H1 (cell line): ENCODE measurements around the gene BASP1. TPM values are rescaled to one million over a fixed set of nuclear protein-coding genes. Genes with fewer than 3 reads are reported as not detected.

Source experiments
- CBX8 ChIP-seq: fragments of 300-800, 300-1000 bp; sonication (generic); IDR thresholded peaks from 2 replicates; pipeline ENCODE4 v1.7.1; 2016; ENCODE audit warnings: low read depth, low read length, borderline replicate concordance
- CEBPB ChIP-seq: IDR thresholded peaks from 2 replicates; pipeline ENCODE4 v1.6.1; 2012; ENCODE audit warnings: low read depth, low read length
- CTBP2 ChIP-seq: IDR thresholded peaks from 2 replicates; pipeline ENCODE4 v1.7.0; 2011; ENCODE audit warnings: borderline replicate concordance, mild to moderate bottlenecking, moderate library complexity, mixed read lengths, low read length; ENCODE audit not compliant: insufficient read depth, insufficient read length
- GTF2F1 ChIP-seq: IDR thresholded peaks from 2 replicates; pipeline ENCODE4 v1.6.1; 2012; ENCODE audit warnings: low read depth, low read length, improper control_type of control experiment, borderline replicate concordance
- HDAC2 ChIP-seq, 2 experiments: fragments of 300-600 bp in 1 of 2; sonication (generic) in 1 of 2; IDR thresholded peaks; 2 replicates each; pipeline ENCODE4 v1.6.1; 2011 to 2012; ENCODE audit warnings: low read depth in 2 of 2, low read length in 2 of 2, mild to moderate bottlenecking in 2 of 2, moderate library complexity in 2 of 2, borderline replicate concordance in 1 of 2, inconsistent platforms in 1 of 2
- HDAC6 ChIP-seq: IDR thresholded peaks from one replicate; pipeline ENCODE4 v1.7.1; 2012; ENCODE audit warnings: low read depth, mild to moderate bottlenecking, inconsistent platforms, low read length, moderate library complexity
- MAFK ChIP-seq: IDR thresholded peaks from 2 replicates; pipeline ENCODE4 v1.6.1; 2012; ENCODE audit warnings: low read depth, mild to moderate bottlenecking, improper control_type of control experiment, low read length
- NANOG ChIP-seq: IDR thresholded peaks from 2 replicates; pipeline ENCODE4 v1.6.1; 2011; ENCODE audit warnings: low read length, low read depth, mild to moderate bottlenecking, inconsistent platforms; ENCODE audit not compliant: insufficient read depth, poor library complexity, severe bottlenecking
- RAD21 ChIP-seq, 2 experiments: IDR thresholded peaks in 1 of 2; conservative IDR thresholded peaks in 1 of 2; 2 replicates each; pipeline ENCODE4 v1.6.1; 2011; ENCODE audit warnings: low read depth in 2 of 2, low read length in 2 of 2, improper control_type of control experiment in 1 of 2, inconsistent platforms in 1 of 2, mild to moderate bottlenecking in 1 of 2, moderate library complexity in 1 of 2
- SIN3A ChIP-seq, 2 experiments: IDR thresholded peaks in 1 of 2; conservative IDR thresholded peaks in 1 of 2; 2 replicates each; pipeline ENCODE4 v1.6.1; 2011 to 2012; ENCODE audit warnings: low read length in 2 of 2, improper control_type of control experiment in 1 of 2, low read depth in 1 of 2, mild to moderate bottlenecking in 1 of 2
- polyA plus RNA-seq, 7 experiments: library from polyadenylated mRNA; depleted of rRNA in 3 of 7; stranded (reverse) in 5 of 7; unstranded in 2 of 7; fragments of >200 nt in 5 of 7; fragments of 200-250 nt in 2 of 7; gene quantifications; 1 replicate in 5 of 7; 2 replicates in 1 of 7; 4 replicates in 1 of 7; pipeline versions ENCODE4 v1.2.1 to v1.2.3, GENCODE V29; 2011 to 2013; ENCODE audit warnings: missing spikeins in 2 of 7, mixed read lengths in 2 of 7
- total RNA-seq: library from RNA; stranded (reverse); fragmentation: NEBNext Ultra II Directional; extraction: Animal tissue kit (Norgen Biotek cat#: 25700); gene quantifications from 2 replicates; pipeline ENCODE4 v1.2.1, GENCODE V29; 2021
- TF ChIP-seq, protein P1 (sequence below): fragments of 300-600 bp; sonication (generic); IDR thresholded peaks from 2 replicates; pipeline ENCODE4 v1.7.1; 2012; ENCODE audit warnings: low read length, moderate library complexity, mild to moderate bottlenecking, inconsistent platforms; ENCODE audit not compliant: insufficient replicate concordance

BASP1 gene
- total and polyA plus RNA-seq, 2 of the 8 experiments (the other 6 are each of a cell fraction or from before 2014, with no cell fraction given), result 95.2 to 104 TPM

DNA sequence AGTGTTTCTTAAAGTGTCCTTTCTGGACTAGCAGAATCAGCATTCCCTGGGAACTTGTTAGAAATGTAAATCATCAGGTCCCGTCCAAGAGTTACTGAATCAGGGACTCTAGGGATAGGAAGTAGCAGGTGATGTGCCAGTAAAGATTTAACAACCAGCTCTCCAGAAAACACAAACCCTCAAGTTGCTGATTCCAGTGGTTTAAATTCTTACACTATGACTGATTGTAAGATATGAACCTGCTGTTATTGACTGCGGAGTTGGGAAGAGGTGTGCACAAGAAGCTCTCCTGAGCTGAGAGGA is 39.1 kb upstream of the BASP1 start (continued):
- TF ChIP-seq, protein P1, sequence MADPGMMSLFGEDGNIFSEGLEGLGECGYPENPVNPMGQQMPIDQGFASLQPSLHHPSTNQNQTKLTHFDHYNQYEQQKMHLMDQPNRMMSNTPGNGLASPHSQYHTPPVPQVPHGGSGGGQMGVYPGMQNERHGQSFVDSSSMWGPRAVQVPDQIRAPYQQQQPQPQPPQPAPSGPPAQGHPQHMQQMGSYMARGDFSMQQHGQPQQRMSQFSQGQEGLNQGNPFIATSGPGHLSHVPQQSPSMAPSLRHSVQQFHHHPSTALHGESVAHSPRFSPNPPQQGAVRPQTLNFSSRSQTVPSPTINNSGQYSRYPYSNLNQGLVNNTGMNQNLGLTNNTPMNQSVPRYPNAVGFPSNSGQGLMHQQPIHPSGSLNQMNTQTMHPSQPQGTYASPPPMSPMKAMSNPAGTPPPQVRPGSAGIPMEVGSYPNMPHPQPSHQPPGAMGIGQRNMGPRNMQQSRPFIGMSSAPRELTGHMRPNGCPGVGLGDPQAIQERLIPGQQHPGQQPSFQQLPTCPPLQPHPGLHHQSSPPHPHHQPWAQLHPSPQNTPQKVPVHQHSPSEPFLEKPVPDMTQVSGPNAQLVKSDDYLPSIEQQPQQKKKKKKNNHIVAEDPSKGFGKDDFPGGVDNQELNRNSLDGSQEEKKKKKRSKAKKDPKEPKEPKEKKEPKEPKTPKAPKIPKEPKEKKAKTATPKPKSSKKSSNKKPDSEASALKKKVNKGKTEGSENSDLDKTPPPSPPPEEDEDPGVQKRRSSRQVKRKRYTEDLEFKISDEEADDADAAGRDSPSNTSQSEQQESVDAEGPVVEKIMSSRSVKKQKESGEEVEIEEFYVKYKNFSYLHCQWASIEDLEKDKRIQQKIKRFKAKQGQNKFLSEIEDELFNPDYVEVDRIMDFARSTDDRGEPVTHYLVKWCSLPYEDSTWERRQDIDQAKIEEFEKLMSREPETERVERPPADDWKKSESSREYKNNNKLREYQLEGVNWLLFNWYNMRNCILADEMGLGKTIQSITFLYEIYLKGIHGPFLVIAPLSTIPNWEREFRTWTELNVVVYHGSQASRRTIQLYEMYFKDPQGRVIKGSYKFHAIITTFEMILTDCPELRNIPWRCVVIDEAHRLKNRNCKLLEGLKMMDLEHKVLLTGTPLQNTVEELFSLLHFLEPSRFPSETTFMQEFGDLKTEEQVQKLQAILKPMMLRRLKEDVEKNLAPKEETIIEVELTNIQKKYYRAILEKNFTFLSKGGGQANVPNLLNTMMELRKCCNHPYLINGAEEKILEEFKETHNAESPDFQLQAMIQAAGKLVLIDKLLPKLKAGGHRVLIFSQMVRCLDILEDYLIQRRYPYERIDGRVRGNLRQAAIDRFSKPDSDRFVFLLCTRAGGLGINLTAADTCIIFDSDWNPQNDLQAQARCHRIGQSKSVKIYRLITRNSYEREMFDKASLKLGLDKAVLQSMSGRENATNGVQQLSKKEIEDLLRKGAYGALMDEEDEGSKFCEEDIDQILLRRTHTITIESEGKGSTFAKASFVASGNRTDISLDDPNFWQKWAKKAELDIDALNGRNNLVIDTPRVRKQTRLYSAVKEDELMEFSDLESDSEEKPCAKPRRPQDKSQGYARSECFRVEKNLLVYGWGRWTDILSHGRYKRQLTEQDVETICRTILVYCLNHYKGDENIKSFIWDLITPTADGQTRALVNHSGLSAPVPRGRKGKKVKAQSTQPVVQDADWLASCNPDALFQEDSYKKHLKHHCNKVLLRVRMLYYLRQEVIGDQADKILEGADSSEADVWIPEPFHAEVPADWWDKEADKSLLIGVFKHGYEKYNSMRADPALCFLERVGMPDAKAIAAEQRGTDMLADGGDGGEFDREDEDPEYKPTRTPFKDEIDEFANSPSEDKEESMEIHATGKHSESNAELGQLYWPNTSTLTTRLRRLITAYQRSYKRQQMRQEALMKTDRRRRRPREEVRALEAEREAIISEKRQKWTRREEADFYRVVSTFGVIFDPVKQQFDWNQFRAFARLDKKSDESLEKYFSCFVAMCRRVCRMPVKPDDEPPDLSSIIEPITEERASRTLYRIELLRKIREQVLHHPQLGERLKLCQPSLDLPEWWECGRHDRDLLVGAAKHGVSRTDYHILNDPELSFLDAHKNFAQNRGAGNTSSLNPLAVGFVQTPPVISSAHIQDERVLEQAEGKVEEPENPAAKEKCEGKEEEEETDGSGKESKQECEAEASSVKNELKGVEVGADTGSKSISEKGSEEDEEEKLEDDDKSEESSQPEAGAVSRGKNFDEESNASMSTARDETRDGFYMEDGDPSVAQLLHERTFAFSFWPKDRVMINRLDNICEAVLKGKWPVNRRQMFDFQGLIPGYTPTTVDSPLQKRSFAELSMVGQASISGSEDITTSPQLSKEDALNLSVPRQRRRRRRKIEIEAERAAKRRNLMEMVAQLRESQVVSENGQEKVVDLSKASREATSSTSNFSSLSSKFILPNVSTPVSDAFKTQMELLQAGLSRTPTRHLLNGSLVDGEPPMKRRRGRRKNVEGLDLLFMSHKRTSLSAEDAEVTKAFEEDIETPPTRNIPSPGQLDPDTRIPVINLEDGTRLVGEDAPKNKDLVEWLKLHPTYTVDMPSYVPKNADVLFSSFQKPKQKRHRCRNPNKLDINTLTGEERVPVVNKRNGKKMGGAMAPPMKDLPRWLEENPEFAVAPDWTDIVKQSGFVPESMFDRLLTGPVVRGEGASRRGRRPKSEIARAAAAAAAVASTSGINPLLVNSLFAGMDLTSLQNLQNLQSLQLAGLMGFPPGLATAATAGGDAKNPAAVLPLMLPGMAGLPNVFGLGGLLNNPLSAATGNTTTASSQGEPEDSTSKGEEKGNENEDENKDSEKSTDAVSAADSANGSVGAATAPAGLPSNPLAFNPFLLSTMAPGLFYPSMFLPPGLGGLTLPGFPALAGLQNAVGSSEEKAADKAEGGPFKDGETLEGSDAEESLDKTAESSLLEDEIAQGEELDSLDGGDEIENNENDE, result no peak
- TF ChIP-seq HDAC6 (no peak), MAFK (no peak), SIN3A (conservative IDR thresholded peaks at IDR 0.05 in 1 of 2, IDR thresholded peaks at IDR 0.05 in 1 of 2; ENCODE audit: low read depth in 1 of 2, low read length in 2 of 2) (no peak), CBX8 (no peak), RAD21 (IDR thresholded peaks at IDR 0.05 in 1 of 2, conservative IDR thresholded peaks at IDR 0.05 in 1 of 2; ENCODE audit: low read depth in 2 of 2, low read length in 2 of 2) (no peak), HDAC2 (IDR thresholded peaks at IDR 0.05; ENCODE audit: borderline replicate concordance in 1 of 2, low read depth in 2 of 2, low read length in 2 of 2) (no peak), GTF2F1 (no peak), CTBP2 (no peak), NANOG (no peak), CEBPB (no peak)
